SU-DHL-6 (cell line): ENCODE data around the gene F8A1.
"Not testable (repeated sequence)": the region's sequence is repeated elsewhere in the genome, so short reads cannot be mapped to it uniquely, and the experiment has no call there.

ENCODE experiments used
- H2AFZ ChIP-seq: fragments of 200-600 bp; sonication (generic); 2 replicates; pipeline ENCODE4 v1.6.1; 2014; ENCODE audit warnings: low read depth, mild to moderate bottlenecking, moderate library complexity, mixed read lengths, antibody characterized with exemption, low read length; ENCODE audit not compliant: severe bottlenecking
- H3F3A ChIP-seq: fragments of 200-600 bp; shearing (Covaris generic); 2 replicates; pipeline ENCODE4 v1.6.0; 2016; ENCODE audit warnings: antibody characterized with exemption, mild to moderate bottlenecking; ENCODE audit not compliant: insufficient read depth
- H3K27ac ChIP-seq: fragments of 200-600 bp; sonication (generic); 2 replicates; pipeline ENCODE4 v1.5.1; 2016; ENCODE audit warnings: low read depth, mild to moderate bottlenecking, low read length, moderate library complexity, mixed read lengths
- H3K27me3 ChIP-seq: fragments of 200-600 bp; sonication (generic), shearing (Covaris generic); 2 replicates; pipeline ENCODE4 v1.6.0; 2014; ENCODE audit warnings: mild to moderate bottlenecking, low read length
- H3K36me3 ChIP-seq: fragments of 200-600 bp; sonication (generic); 2 replicates; pipeline ENCODE4 v1.6.1; 2014; ENCODE audit warnings: mild to moderate bottlenecking, low read length, mixed read lengths
- H3K4me2 ChIP-seq: fragments of 300-600, 200-600 bp; shearing (Covaris generic), sonication (generic); 2 replicates; pipeline ENCODE4 v1.6.0; 2014; ENCODE audit warnings: low read length, low read depth, mild to moderate bottlenecking; ENCODE audit not compliant: poor library complexity, severe bottlenecking
- H3K4me3 ChIP-seq: fragments of 200-600 bp; sonication (generic); 2 replicates; pipeline ENCODE4 v1.5.1; 2014; ENCODE audit warnings: antibody characterized with exemption, low read length, mild to moderate bottlenecking, mixed read lengths; ENCODE audit not compliant: insufficient read depth, poor library complexity, severe bottlenecking
- H3K79me2 ChIP-seq: fragments of 200-600 bp; sonication (generic); 2 replicates; pipeline ENCODE4 v1.6.1; 2014; ENCODE audit warnings: mild to moderate bottlenecking, low read length, moderate library complexity; ENCODE audit not compliant: insufficient read depth
- H3K9ac ChIP-seq: fragments of 200-600 bp; sonication (generic); 2 replicates; pipeline ENCODE4 v1.7.0; 2014; ENCODE audit warnings: mild to moderate bottlenecking, low read length
- H3K9me2 ChIP-seq: fragments of 200-600 bp; sonication (generic); replicated peaks from 2 replicates; pipeline ENCODE4 v1.6.1; 2014; ENCODE audit warnings: low read length; ENCODE audit not compliant: insufficient read depth
- H3K9me3 ChIP-seq: fragments of 200-600 bp; sonication (generic); 2 replicates; pipeline ENCODE4 v1.6.1; 2014; ENCODE audit warnings: low read length, mixed read lengths; ENCODE audit not compliant: insufficient read depth
- H4K20me1 ChIP-seq: fragments of 200-600 bp; sonication (generic); 2 replicates; pipeline ENCODE4 v1.6.1; 2014; ENCODE audit warnings: low read depth, mild to moderate bottlenecking, antibody characterized with exemption, low read length, moderate library complexity, mixed read lengths
- CTCF ChIP-seq: fragments of 200-600 bp; sonication (generic); IDR thresholded peaks from one replicate; pipeline ENCODE4 v1.5.1; 2017; ENCODE audit warnings: antibody characterized with exemption, mild to moderate bottlenecking, low read length, moderate library complexity; ENCODE audit not compliant: insufficient read depth, poor library complexity, severe bottlenecking
- EZH2phosphoT487 ChIP-seq: fragments of 200-600 bp; sonication (generic), shearing (Covaris generic); conservative IDR thresholded peaks from 2 replicates; pipeline ENCODE4 v1.6.1; 2018; ENCODE audit warnings: mild to moderate bottlenecking, antibody characterized with exemption, low read length, moderate library complexity, mixed read lengths

Gene F8A1

GRCh38 chrX:154873329-154873728 lies 12.8 kb upstream of the F8A1 start:
- H3K4me2 ChIP-seq = no peak overlapping the region
- TF ChIP-seq EZH2phosphoT487 (no peak), CTCF (no peak)
- no peak overlapping the region for H3K9ac ChIP-seq
- no peak overlapping the region for H3K4me3 ChIP-seq
- no peaks in the 10 kb centered on the region for H3K27me3 ChIP-seq
- H3K9me2 ChIP-seq = no peaks in the 10 kb centered on the region
- no peak overlapping the region for H3K27ac ChIP-seq
- no peaks in the 10 kb centered on the region for H3K36me3 ChIP-seq
- H3F3A ChIP-seq = no peaks in the 10 kb centered on the region
- no peak overlapping the region for H2AFZ ChIP-seq
- H4K20me1 ChIP-seq = no peaks in the 10 kb centered on the region
- no peaks in the 10 kb centered on the region for H3K9me3 ChIP-seq
- no peaks in the 10 kb centered on the region for H3K79me2 ChIP-seq

- not testable (repeated sequence) for H3K27me3 ChIP-seq, H3K9me3 ChIP-seq, H4K20me1 ChIP-seq, H3F3A ChIP-seq, H3K9ac ChIP-seq, H3K4me3 ChIP-seq, H3K4me2 ChIP-seq, H3K9me2 ChIP-seq, H2AFZ ChIP-seq, H3K27ac ChIP-seq, H3K36me3 ChIP-seq, H3K79me2 ChIP-seq
Observed at GRCh38 chrX:154884069-154884468, 2.1 kb upstream of the F8A1 start.

GRCh38 chrX:154885057-154885456 lies 1.1 kb upstream of the F8A1 start:
- H3K9ac ChIP-seq, H3K36me3 ChIP-seq, H3K9me2 ChIP-seq, H4K20me1 ChIP-seq, H3K27ac ChIP-seq, H3F3A ChIP-seq, H3K4me3 ChIP-seq, H3K27me3 ChIP-seq, H3K4me2 ChIP-seq, H2AFZ ChIP-seq, H3K79me2 ChIP-seq, H3K9me3 ChIP-seq: not testable (repeated sequence)

- not testable (repeated sequence) for H4K20me1 ChIP-seq, H3F3A ChIP-seq, H3K36me3 ChIP-seq, H3K4me2 ChIP-seq, H3K9me2 ChIP-seq, H3K9ac ChIP-seq, H3K79me2 ChIP-seq, H3K4me3 ChIP-seq, H2AFZ ChIP-seq, H3K9me3 ChIP-seq, H3K27ac ChIP-seq, H3K27me3 ChIP-seq
Observed at GRCh38 chrX:154885549-154885948, 606 bp upstream of the F8A1 start.

GRCh38 chrX:154886789-154887221 lies 650 bp downstream of the F8A1 start:
- H3K4me2 ChIP-seq, H3K27me3 ChIP-seq, H3K79me2 ChIP-seq, H3K4me3 ChIP-seq, H3F3A ChIP-seq, H3K27ac ChIP-seq, H3K9me3 ChIP-seq, H3K36me3 ChIP-seq, H3K9ac ChIP-seq, H4K20me1 ChIP-seq, H2AFZ ChIP-seq, H3K9me2 ChIP-seq: not testable (repeated sequence)
